GM19023 (cell line): ENCODE measurements around the gene GABARAPL2.
"Not testable (repeated sequence)": the region's sequence is repeated elsewhere in the genome, so short reads cannot be mapped to it uniquely, and the experiment has no call there.

Experiments
- ATAC-seq: cut with Tn5 transposase; IDR thresholded peaks from one replicate; pipeline ENCODE4 v1.9.1; 2021; ENCODE audit warnings: mild to moderate bottlenecking, moderate library complexity; ENCODE audit not compliant: unreplicated experiment

GABARAPL2 gene, protein sequence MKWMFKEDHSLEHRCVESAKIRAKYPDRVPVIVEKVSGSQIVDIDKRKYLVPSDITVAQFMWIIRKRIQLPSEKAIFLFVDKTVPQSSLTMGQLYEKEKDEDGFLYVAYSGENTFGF

GRCh38 chr16:75566040-75566757 is at the start of gene GABARAPL2:
GABARAPL2 (plus strand) TSS chr16:75566379; CDS start chr16:75566487, 108 bp downstream.
- peak; percentile 69 for ATAC-seq

DNA sequence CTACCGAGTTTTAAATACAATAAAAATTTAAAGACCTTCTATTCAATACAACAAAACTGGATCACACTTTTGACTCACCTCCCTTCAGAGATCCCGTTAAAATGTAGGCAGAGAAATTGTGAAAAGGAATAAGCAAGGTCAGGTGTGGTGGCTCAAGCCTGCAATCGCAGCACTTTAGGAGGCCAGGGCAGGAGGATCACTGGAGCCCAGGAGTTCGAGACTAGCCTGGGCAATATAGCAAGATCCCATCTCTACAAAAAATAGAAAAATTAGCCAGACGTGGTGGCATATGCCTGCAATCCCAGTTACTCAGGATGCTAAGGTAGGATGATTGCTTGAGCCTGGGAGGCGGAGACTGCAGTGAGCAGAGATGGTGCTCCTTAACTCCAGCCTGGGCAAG is 47.0 kb upstream of the GABARAPL2 start:
- no peak for ATAC-seq

DNA sequence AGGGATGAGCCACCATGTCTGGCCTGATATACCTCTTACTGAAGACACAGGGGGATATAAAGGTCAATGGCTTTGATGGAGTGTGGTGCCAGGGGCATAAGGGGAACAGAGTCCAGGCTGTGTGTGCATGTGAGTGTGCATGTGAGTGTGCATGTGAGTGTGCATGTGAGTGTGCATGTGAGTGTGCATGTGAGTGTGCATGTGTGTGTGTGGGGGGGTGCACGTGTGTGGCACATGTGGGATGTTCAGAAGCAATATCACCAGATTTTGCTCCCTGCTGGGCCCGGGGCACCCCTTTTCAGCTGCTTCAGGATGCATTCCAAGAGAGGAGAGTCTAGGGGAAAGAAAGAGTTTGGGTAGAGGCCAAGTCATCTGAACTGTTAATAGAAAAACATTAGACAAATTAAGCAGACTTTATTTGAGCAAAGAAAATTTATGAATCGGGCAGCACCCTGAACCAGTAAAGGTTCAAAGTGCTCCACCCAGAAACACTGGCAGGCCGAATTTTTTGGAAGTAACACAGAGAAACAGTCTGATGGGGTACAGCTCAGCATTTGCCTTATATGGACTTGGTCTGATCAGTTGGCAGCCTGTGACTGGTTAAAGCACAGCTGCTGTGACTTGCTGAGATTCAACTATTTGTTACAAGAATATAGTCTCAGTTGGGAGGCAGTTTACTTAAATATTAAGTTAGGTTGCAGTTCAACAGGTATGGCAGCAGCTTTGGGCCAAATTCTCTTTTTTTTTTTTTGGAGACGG is 40.0 kb upstream of the GABARAPL2 start:
- ATAC-seq = no peak

DNA sequence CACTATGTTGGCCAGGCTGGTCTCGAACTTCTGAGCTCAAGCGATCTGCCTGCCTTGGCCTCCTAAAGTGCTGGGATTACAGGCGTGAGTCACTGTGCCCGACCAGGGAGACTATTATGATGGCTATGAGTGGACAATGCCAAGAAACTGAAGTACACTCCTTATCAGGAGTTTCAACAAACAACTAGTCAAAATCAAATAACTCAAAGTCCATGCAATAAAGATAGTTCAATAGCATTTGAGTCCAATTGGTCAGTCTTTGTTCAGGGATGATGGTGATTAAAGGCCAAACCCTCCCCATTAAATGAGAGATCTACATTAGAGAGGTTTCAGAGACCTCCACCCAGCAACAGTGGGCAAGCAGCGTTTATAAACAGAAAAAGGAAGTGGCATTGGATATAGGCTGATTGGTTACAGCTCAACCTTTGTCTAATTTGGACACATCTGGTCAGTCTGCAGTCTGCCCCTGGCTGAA is 38.3 kb upstream of the GABARAPL2 start:
- no peak for ATAC-seq

GRCh38 chr16:75529056-75529905 is 36.9 kb upstream of the GABARAPL2 start:
- no peak for ATAC-seq

GRCh38 chr16:75529959-75530358 is 36.2 kb upstream of the GABARAPL2 start:
- ATAC-seq = no peak

DNA sequence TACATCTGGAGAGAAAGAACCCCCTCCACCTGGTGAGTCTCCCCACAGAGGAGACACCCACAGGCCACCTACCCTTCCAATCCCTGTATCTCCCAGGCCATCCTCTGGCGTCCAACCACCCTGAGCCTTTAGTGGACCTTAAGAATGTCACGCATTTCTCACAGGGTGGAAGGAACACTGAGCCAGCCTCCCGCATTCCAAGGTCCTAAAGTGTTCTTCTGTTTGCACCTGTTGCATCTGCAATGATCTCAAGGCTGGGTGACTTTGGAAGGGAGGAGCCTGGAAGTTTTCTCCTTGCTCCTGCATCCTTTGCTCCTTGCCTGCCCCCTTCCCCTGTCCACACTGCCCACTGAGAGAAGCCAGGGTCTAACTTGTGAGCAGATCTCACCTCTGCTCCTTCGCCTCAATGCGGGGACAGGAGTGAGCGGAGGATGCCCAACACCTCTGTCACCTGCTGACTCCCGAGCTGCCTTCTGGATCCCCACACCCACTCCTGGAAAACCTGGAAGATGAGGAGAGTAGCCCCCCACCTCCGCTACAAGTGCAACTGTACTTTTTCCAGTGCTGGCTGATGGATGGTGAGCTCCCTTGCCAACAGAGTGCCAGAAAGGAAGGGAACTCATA is 33.9 kb upstream of the GABARAPL2 start:
- no peak for ATAC-seq

GRCh38 chr16:75532791-75533190 is 33.4 kb upstream of the GABARAPL2 start:
- ATAC-seq = no peak

GRCh38 chr16:75534560-75535205 is 31.5 kb upstream of the GABARAPL2 start:
- ATAC-seq = no peak

DNA sequence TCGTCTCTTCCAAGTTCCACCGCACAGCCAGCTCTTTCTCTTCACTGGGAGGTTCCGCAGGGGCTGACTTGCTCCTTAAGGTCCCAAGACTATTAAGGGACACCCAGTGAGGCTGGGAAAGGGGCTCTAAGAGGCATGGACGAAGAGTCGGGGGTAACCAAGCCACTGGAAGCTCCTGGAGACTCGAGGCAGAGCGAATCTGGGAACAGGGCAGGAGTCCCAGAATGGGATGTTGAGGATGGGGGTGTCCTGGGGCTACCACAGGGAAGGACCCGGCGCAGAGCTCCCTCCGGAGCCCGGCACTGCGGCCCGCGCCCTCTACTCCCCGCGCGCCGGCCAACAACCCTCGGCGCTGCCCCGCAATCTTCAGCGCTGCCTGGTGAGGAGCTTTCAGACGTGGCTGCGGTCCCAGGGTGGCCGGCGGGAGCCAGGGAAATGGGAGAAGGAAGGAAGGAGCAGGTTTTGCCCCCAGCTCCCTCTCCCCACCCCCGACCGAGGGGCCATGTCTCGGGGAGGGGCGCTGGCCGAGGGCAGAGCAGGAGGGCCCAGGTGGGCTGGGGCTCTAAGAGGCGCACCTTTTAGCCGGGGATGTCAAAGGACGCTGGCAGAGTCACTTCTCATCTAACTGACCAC is 30.9 kb upstream of the GABARAPL2 start:
- no peak for ATAC-seq

DNA sequence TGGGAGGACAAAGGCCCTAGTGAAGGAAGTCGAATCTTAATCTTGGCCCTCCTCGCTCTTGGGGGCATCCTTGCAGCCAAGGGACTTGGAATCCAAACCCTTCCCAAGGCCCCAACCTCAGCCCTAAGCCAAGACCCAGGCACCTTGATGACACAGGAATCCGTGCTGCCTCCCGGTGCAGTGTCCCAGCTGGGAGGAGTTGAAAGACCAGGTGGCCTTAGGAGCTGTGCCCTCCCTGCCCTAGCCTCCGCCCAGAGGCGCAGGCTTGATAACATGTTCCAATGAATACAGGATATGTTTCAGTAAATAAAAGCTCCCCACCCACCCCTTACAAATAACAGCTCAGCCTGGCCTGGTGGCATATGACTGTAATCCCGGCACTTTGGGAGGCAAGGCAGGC is 30.3 kb upstream of the GABARAPL2 start, which contains the start of gene CHST5:
CHST5 (minus strand) TSS at position 208 of the 400 bp plus-strand sequence. CDS start 5,724 bp downstream, outside the sequence.
- ATAC-seq = no peak

DNA sequence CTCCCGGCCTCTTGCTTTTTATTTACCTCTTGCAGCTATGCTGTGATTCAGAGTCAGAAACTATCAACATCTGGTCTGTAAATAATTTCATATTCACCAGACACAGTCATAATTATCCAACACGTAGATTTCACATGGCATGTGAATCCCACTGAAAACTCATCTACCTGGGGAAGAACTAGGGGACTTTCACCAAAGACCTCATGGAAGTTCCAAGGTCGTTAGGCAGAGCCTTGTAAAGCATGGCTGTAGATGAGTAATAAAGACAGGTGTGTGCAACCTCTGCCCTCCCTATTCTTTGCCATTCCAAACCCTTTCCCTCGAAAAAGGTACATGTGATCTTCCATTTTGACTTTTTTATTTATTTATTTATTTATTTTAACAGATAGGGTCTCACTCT is 28.4 kb upstream of the GABARAPL2 start:
- ATAC-seq = no peak

DNA sequence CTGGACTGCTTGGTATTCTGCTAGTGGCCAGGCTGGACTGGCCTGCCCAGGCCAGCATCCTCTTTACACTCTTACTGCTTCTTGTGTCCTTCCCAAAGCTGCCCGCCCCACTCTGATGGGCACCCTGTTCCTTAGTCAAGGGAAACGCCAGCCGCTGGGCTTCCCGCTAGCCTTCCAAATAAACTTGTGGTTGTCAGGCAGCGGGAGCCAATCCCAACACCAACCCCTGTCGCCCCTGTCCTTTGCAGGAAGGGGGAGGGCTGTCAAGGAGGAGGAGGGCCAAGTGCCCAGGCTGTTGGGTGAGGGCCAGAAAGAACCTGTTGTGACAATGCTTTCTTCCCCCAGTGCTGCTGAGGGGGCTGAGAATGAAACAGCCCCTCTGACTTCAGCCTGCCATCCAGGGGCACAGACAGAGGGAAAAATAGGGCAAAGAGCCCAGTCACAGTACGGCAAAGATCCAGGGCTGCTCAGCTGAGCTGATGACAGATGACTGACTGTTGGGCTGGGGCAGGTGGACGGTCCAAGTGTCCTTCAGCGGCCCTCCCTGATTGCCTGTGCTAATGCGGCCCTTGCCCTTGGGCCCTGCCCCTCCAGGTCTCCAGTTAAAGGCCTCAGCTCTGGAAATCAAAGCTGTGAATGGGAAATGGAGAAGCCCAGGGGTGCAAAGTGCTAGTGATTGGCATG is 27.2 kb upstream of the GABARAPL2 start:
- ATAC-seq = not testable (repeated sequence)

GRCh38 chr16:75541236-75541635 is 24.9 kb upstream of the GABARAPL2 start:
- no peak for ATAC-seq

- ATAC-seq = not testable (repeated sequence)
Observed at GRCh38 chr16:75542462-75542861, 23.7 kb upstream of the GABARAPL2 start.

- ATAC-seq = not testable (repeated sequence)
Observed at GRCh38 chr16:75545879-75546278, 20.3 kb upstream of the GABARAPL2 start.

- no peak for ATAC-seq
Observed at GRCh38 chr16:75546293-75546692, 19.9 kb upstream of the GABARAPL2 start.

DNA sequence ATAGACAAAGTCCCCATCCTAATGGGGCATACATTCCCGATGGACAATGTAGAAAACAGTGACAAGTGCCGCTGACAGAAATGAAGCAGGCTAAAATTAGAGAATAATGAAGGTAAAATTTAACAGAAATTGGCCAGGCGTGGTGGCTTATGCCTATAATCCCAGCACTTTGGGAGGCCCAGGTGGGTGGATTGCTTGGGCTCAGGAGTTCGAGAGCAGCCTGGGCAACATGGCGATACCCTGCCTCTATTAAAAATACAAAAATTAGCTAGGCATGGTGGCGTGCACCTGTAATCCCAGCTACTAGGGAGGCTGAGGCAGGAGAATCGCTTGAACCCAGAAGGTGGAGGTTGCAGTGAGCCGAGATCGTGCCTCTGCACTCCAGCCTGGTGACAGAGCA is 17.7 kb upstream of the GABARAPL2 start:
- not testable (repeated sequence) for ATAC-seq

GRCh38 chr16:75550211-75550662 is 15.9 kb upstream of the GABARAPL2 start:
- peak; percentile 80 for ATAC-seq
